Keratinocyte (primary cell): ENCODE data around the gene GOPC. TPM values are rescaled to one million over a fixed set of nuclear protein-coding genes. Genes with fewer than 3 reads are reported as not detected.

Source experiments
- DNase-seq: peaks from one replicate; pipeline ENCODE4 v3.0.0-alpha.2; 2011; ENCODE audit warnings: low read depth, missing footprints, low spot score
- FAIRE-seq: peaks from 2 replicates; lab custom pipeline; 2011; peaks lifted over from hg19 to GRCh38; lab: Jason Lieb, UNC
- H2AFZ ChIP-seq: 2 replicates; pipeline ENCODE4 v1.6.0; 2012; ENCODE audit warnings: low read length, control low read depth, inconsistent platforms; ENCODE audit not compliant: control insufficient read depth
- H3K27ac ChIP-seq: 2 replicates; pipeline ENCODE4 v1.5.1; 2011; ENCODE audit warnings: low read length; ENCODE audit not compliant: control insufficient read depth, insufficient read depth
- H3K27me3 ChIP-seq: 3 replicates; pipeline ENCODE4 v1.6.0; 2011; ENCODE audit warnings: low read length; ENCODE audit not compliant: control insufficient read depth, insufficient read depth; ENCODE audit errors: extremely low read depth
- H3K36me3 ChIP-seq, 2 experiments: 2 replicates in 1 of 2; 3 replicates in 1 of 2; pipeline ENCODE4 v1.5.1; 2011; ENCODE audit warnings: low read length in 2 of 2, mild to moderate bottlenecking in 1 of 2; ENCODE audit not compliant: control insufficient read depth in 2 of 2, insufficient read depth in 2 of 2; ENCODE audit errors: extremely low read depth in 1 of 2
- H3K4me1 ChIP-seq: 3 replicates; pipeline ENCODE4 v1.5.1; 2011; ENCODE audit warnings: low read length; ENCODE audit not compliant: control insufficient read depth, insufficient read depth; ENCODE audit errors: extremely low read depth
- H3K4me2 ChIP-seq: 3 replicates; pipeline ENCODE4 v1.6.0; 2011; ENCODE audit warnings: low read depth, low read length; ENCODE audit not compliant: control insufficient read depth, insufficient read depth; ENCODE audit errors: extremely low read depth
- H3K4me3 ChIP-seq, 3 experiments: fragments of 200-600 bp in 1 of 3; sonication (generic) in 1 of 3; 2 replicates in 2 of 3; 3 replicates in 1 of 3; pipeline ENCODE4 v1.5.1; 2011 to 2016; ENCODE audit warnings: low read length in 3 of 3, mild to moderate bottlenecking in 3 of 3, control low read depth in 2 of 3, inconsistent platforms in 1 of 3, low read depth in 1 of 3, mixed read lengths in 1 of 3, mixed run types in 1 of 3, moderate library complexity in 1 of 3; ENCODE audit not compliant: control insufficient read depth in 2 of 3, insufficient read depth in 2 of 3; ENCODE audit errors: extremely low read depth in 1 of 3
- H3K79me2 ChIP-seq: 2 replicates; pipeline ENCODE4 v1.6.0; 2012; ENCODE audit warnings: low read length; ENCODE audit not compliant: control insufficient read depth, insufficient read depth
- H3K9ac ChIP-seq: 3 replicates; pipeline ENCODE4 v1.6.0; 2011; ENCODE audit warnings: low read length; ENCODE audit not compliant: control insufficient read depth, insufficient read depth; ENCODE audit errors: extremely low read depth
- H3K9me1 ChIP-seq: 3 replicates; pipeline ENCODE4 v1.6.0; 2011; ENCODE audit warnings: low read length; ENCODE audit not compliant: control insufficient read depth, insufficient read depth; ENCODE audit errors: extremely low read depth
- H3K9me3 ChIP-seq: 2 replicates; pipeline ENCODE4 v1.5.1; 2012; ENCODE audit warnings: low read depth, low read length; ENCODE audit not compliant: control insufficient read depth
- H4K20me1 ChIP-seq: 3 replicates; pipeline ENCODE4 v1.6.0; 2011; ENCODE audit warnings: low read length; ENCODE audit not compliant: control insufficient read depth, insufficient read depth; ENCODE audit errors: extremely low read depth
- CTCF ChIP-seq, 3 experiments: IDR thresholded peaks in 1 of 3; conservative IDR thresholded peaks in 1 of 3; optimal IDR thresholded peaks in 1 of 3; 2 replicates in 2 of 3; 3 replicates in 1 of 3; pipeline versions ENCODE3 to v1.5.1; 2011; ENCODE audit warnings: low read length in 3 of 3, mild to moderate bottlenecking in 3 of 3, moderate library complexity in 2 of 3, control low read depth in 1 of 3, inconsistent platforms in 1 of 3; ENCODE audit not compliant: insufficient read depth in 2 of 3; ENCODE audit errors: extremely low read depth in 1 of 3
- EZH2 ChIP-seq: IDR thresholded peaks from one replicate; pipeline ENCODE4 v1.6.1; 2012; ENCODE audit warnings: inconsistent platforms, mild to moderate bottlenecking, low read length, moderate library complexity
- dilution Hi-C: fragments of 300-500 bp; cut with MboI; formaldehyde crosslinking; loops from one replicate; pipeline ENCODE4 v1.7.0; 2020; ENCODE audit warnings: low sequenced_read_pairs; ENCODE audit not compliant: extremely low pct_ligation_motif_present
- polyA plus RNA-seq, 5 experiments: library from polyadenylated mRNA; depleted of rRNA in 3 of 5; stranded (reverse) in 3 of 5; stranded (forward) in 1 of 5; unstranded in 1 of 5; fragments of >200 nt; gene quantifications; 1 replicate in 1 of 5; 2 replicates in 3 of 5; 3 replicates in 1 of 5; pipeline versions ENCODE4 v1.2.1 to v1.2.3, GENCODE V29; 2011 to 2012; ENCODE audit warnings: missing spikeins in 2 of 5, low read depth in 1 of 5, low replicate concordance in 1 of 5

Gene GOPC
- polyA plus RNA-seq, 1 donor (not counting 4 experiments of a cell fraction or from before 2014, with no cell fraction given) = 33.9 TPM

GRCh38 chr6:117536317-117536716 is 66.0 kb downstream of the GOPC start:
- Histone ChIP-seq H3K27me3 (no peaks in the 10 kb centered on the region), H3K4me3 (no peak overlapping the region), H3K27ac (no peak overlapping the region), H3K79me2 (no peaks in the 10 kb centered on the region), H4K20me1 (no peaks in the 10 kb centered on the region), H3K4me2 (no peak overlapping the region), H3K36me3 (peaks cover 5 to 16% of the 10 kb centered on the region in 2 experiments), H2AFZ (no peak overlapping the region), H3K4me1 (peaks cover 13% of the 10 kb centered on the region), H3K9me1 (no peaks in the 10 kb centered on the region), H3K9me3 (no peaks in the 10 kb centered on the region), H3K9ac (no peak overlapping the region)
- TF ChIP-seq CTCF (optimal IDR thresholded peaks at IDR 0.05 in 1 of 3, IDR thresholded peaks at IDR 0.05 in 1 of 3, conservative IDR thresholded peaks at IDR 0.05 in 1 of 3; ENCODE audit: extremely low read depth in 1 of 3, insufficient read depth in 2 of 3, low read length in 3 of 3) (no peak), EZH2 (no peak)
- dilution Hi-C loops = no loop called here
- no peak for DNase-seq
- no peak for FAIRE-seq

GRCh38 chr6:117534974-117535373 is 67.3 kb downstream of the GOPC start:
- no peak for TF ChIP-seq EZH2
- TF ChIP-seq CTCF (optimal IDR thresholded peaks at IDR 0.05 in 1 of 3, IDR thresholded peaks at IDR 0.05 in 1 of 3, conservative IDR thresholded peaks at IDR 0.05 in 1 of 3; ENCODE audit: extremely low read depth in 1 of 3, insufficient read depth in 2 of 3, low read length in 3 of 3) = no peak
- Histone ChIP-seq H2AFZ (no peak overlapping the region), H3K79me2 (no peaks in the 10 kb centered on the region), H3K4me3 (no peak overlapping the region), H3K27ac (no peak overlapping the region), H3K4me2 (no peak overlapping the region), H3K27me3 (no peaks in the 10 kb centered on the region), H4K20me1 (no peaks in the 10 kb centered on the region), H3K9me1 (no peaks in the 10 kb centered on the region), H3K9me3 (no peaks in the 10 kb centered on the region), H3K4me1 (peaks cover under 1% of the 10 kb centered on the region), H3K9ac (no peak overlapping the region), H3K36me3 (peaks cover 5 to 19% of the 10 kb centered on the region in 2 experiments)
- dilution Hi-C loops = no loop called here
- no peak for DNase-seq
- no peak for FAIRE-seq
